OCI-LY1 (cell line): ENCODE measurements around the gene MYO16.

Source experiments
- H2AFZ ChIP-seq: fragments of 200-600 bp; sonication (generic), shearing (Covaris generic); 2 replicates; pipeline ENCODE4 v1.6.0; 2014; ENCODE audit warnings: antibody characterized with exemption, mild to moderate bottlenecking, low read length
- H3F3A ChIP-seq: fragments of 200-600 bp; sonication (generic), shearing (Covaris generic); 2 replicates; pipeline ENCODE4 v1.6.0; 2014; ENCODE audit warnings: mild to moderate bottlenecking, antibody characterized with exemption, low read length, moderate library complexity; ENCODE audit not compliant: insufficient read depth
- H3K27ac ChIP-seq: fragments of 200-600 bp; sonication (generic); 2 replicates; pipeline ENCODE4 v1.5.1; 2014; ENCODE audit warnings: low read length, mixed run types, mild to moderate bottlenecking, low read depth; ENCODE audit not compliant: poor library complexity, severe bottlenecking
- H3K27me3 ChIP-seq: fragments of 200-600 bp; sonication (generic); 2 replicates; pipeline ENCODE4 v1.6.0; 2014; ENCODE audit warnings: antibody characterized with exemption, mild to moderate bottlenecking, low read length, moderate library complexity; ENCODE audit not compliant: insufficient read depth
- H3K36me3 ChIP-seq: fragments of 200-600 bp; sonication (generic); 2 replicates; pipeline ENCODE4 v1.6.1; 2014; ENCODE audit warnings: mild to moderate bottlenecking, antibody characterized with exemption, low read length, moderate library complexity, mixed read lengths; ENCODE audit not compliant: insufficient read depth
- H3K4me1 ChIP-seq: fragments of 200-600 bp; sonication (generic); 2 replicates; pipeline ENCODE4 v1.5.1; 2014; ENCODE audit warnings: mild to moderate bottlenecking, low read length, moderate library complexity; ENCODE audit not compliant: insufficient read depth, severe bottlenecking
- H3K4me2 ChIP-seq: fragments of 200-600 bp; sonication (generic), shearing (Covaris generic); 2 replicates; pipeline ENCODE4 v1.6.1; 2014; ENCODE audit warnings: low read length
- H3K4me3 ChIP-seq: fragments of 200-600 bp; sonication (generic); 2 replicates; pipeline ENCODE4 v1.5.1; 2014; ENCODE audit warnings: low read length, low read depth, mild to moderate bottlenecking, mixed read lengths; ENCODE audit not compliant: poor library complexity, severe bottlenecking
- H3K79me2 ChIP-seq: fragments of 200-600 bp; shearing (Covaris generic); 2 replicates; pipeline ENCODE4 v1.6.1; 2016; ENCODE audit warnings: mixed run types, low read length, mixed read lengths; ENCODE audit not compliant: insufficient read depth
- H3K9ac ChIP-seq: fragments of 200-600 bp; sonication (generic), shearing (Covaris generic); 2 replicates; pipeline ENCODE4 v1.6.1; 2014; ENCODE audit warnings: mild to moderate bottlenecking, low read length, mixed read lengths
- H3K9me2 ChIP-seq: fragments of 200-600 bp; sonication (generic), shearing (Covaris generic); 2 replicates; pipeline ENCODE4 v1.6.1; 2014; ENCODE audit warnings: low read depth, mild to moderate bottlenecking, low read length, mixed read lengths
- H3K9me3 ChIP-seq: fragments of 200-600 bp; shearing (Covaris generic); 2 replicates; pipeline ENCODE4 v1.6.1; 2014; ENCODE audit warnings: low read length, mixed read lengths
- H4K20me1 ChIP-seq: fragments of 200-600 bp; sonication (generic), shearing (Covaris generic); 2 replicates; pipeline ENCODE4 v1.6.0; 2016; ENCODE audit warnings: mild to moderate bottlenecking, low read length; ENCODE audit not compliant: insufficient read depth
- CTCF ChIP-seq: fragments of 200-600 bp; sonication (generic), shearing (Covaris generic); IDR thresholded peaks from 2 replicates; pipeline ENCODE4 v1.5.1; 2017; ENCODE audit warnings: mild to moderate bottlenecking, antibody characterized with exemption, low read length, moderate library complexity, mixed read lengths
- EZH2 ChIP-seq: fragments of 200-600 bp; sonication (generic), shearing (Covaris generic); IDR thresholded peaks from 2 replicates; pipeline ENCODE4 v1.8.0; 2017; ENCODE audit warnings: borderline replicate concordance, mixed run types, mild to moderate bottlenecking, antibody characterized with exemption, low read length, moderate library complexity, mixed read lengths

Gene MYO16

GRCh38 chr13:108830916-108831315, 201.5 kb downstream of the MYO16 start:
- H3K36me3 ChIP-seq: no peaks in the 10 kb centered on the region
- no peak overlapping the region for H3K4me3 ChIP-seq
- H3K9ac ChIP-seq: no peak overlapping the region
- H2AFZ ChIP-seq: no peak overlapping the region
- H3K27ac ChIP-seq: no peak overlapping the region
- H3K27me3 ChIP-seq: no peaks in the 10 kb centered on the region
- no peaks in the 10 kb centered on the region for H3K4me1 ChIP-seq
- no peak overlapping the region for H3K4me2 ChIP-seq
- H3K79me2 ChIP-seq: no peaks in the 10 kb centered on the region
- H4K20me1 ChIP-seq: no peaks in the 10 kb centered on the region
- no peaks in the 10 kb centered on the region for H3F3A ChIP-seq
- no peaks in the 10 kb centered on the region for H3K9me3 ChIP-seq
- no peak for TF ChIP-seq EZH2
- TF ChIP-seq CTCF: no peak
- no peaks in the 10 kb centered on the region for H3K9me2 ChIP-seq

- H4K20me1 ChIP-seq: no peaks in the 10 kb centered on the region
- no peak for TF ChIP-seq CTCF
- TF ChIP-seq EZH2: no peak
- H3K27me3 ChIP-seq: no peaks in the 10 kb centered on the region
- no peak overlapping the region for H3K9ac ChIP-seq
- H3K9me2 ChIP-seq: no peaks in the 10 kb centered on the region
- H3F3A ChIP-seq: no peaks in the 10 kb centered on the region
- H3K4me1 ChIP-seq: no peaks in the 10 kb centered on the region
- no peaks in the 10 kb centered on the region for H3K9me3 ChIP-seq
- H3K4me3 ChIP-seq: no peak overlapping the region
- no peak overlapping the region for H3K27ac ChIP-seq
- H3K79me2 ChIP-seq: no peaks in the 10 kb centered on the region
- no peaks in the 10 kb centered on the region for H3K36me3 ChIP-seq
- no peak overlapping the region for H2AFZ ChIP-seq
- H3K4me2 ChIP-seq: no peak overlapping the region
These were observed 204.1 kb downstream of the MYO16 start for GRCh38 chr13:108833531-108833930.

GRCh38 chr13:108834193-108834592, 204.8 kb downstream of the MYO16 start:
- Histone ChIP-seq H3F3A (no peaks in the 10 kb centered on the region), H2AFZ (no peak overlapping the region), H3K4me2 (no peak overlapping the region)

More at GRCh38 chr13:108834193-108834592, 204.8 kb downstream of the MYO16 start:
- Histone ChIP-seq H3K9ac (no peak overlapping the region), H3K36me3 (no peaks in the 10 kb centered on the region), H3K9me3 (no peaks in the 10 kb centered on the region), H3K79me2 (no peaks in the 10 kb centered on the region), H3K9me2 (no peaks in the 10 kb centered on the region), H3K4me3 (no peak overlapping the region), H3K27me3 (no peaks in the 10 kb centered on the region), H4K20me1 (no peaks in the 10 kb centered on the region), H3K27ac (no peak overlapping the region), H3K4me1 (no peaks in the 10 kb centered on the region)
- TF ChIP-seq CTCF (no peak), EZH2 (no peak)
